Measurements from ENCODE around the gene EYS.
"Not testable (repeated sequence)": the region's sequence is repeated elsewhere in the genome, so short reads cannot be mapped to it uniquely, and the experiment has no call there.

The EYS gene

DNA sequence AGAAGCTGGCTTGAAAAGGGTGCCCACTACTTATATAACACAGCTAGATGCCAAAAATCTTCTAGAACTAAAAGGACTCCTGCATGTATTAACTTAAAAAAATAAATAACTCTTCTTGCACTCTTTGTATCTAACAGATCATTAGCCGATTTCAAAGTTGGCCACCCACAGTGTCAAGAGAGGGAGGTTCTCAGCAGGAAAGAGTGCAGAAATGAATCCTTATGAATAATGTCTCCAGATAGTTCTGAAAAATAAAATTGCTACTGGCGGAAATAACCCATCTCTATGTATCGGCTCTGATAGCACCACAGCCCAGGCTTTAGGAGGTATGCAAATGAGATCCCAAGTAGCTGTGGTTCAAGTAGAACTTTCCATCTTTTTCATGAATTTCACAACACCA, 1838.7 kb downstream of the EYS start:
- DNase-seq (ENCODE audit: low read depth in 2 of 3, low spot score in 2 of 3) = no peak

DNA sequence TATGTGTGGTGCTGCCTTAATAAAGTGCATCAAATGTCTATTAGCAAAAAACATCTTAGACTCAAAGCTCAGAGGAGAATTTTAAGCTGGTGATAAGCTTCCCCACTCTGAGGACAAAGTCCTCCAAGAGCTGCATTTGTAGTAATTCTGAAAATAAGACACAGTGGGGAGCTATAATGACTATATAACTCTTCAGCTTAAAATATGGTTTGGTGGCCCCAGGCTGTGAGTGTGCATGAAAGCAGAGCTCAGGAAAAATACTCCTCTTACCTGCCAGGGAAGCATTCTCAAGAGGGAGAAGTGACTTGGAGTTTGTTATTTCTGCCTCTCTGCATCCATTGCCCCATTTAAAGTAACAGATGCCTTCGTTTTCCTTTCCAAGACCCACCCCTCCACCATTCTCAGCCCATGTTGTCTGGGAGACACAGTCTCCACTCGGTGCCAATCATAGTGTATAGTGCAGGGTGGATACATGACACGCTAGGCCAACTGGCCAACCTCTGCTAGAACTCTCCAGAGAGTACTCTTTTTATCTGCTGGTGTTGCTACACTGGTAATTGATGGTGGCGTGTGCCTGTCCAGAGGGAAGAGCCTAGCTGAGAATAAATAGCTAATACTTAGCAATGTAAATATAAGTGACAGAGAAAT, 1842.2 kb downstream of the EYS start:
- no peak for DNase-seq (ENCODE audit: low read depth in 2 of 3, low spot score in 2 of 3)

DNA sequence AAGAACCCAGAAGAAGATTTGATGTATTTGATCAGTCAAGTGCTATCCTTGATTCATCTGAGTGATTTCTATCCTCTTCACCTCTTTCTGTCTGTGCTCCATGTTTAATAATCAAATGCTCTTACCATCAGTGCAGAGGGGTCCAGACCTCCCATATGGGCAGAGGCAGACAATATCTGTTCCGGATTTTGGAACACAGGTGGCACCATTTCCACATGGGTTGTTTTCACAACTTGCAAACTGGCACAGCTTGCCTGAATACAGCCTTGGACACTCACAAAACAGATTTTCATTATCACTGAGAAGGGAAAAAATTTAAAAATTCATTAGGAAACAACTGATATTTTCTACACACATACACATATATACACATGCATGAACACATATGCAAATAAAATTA, 1843.0 kb downstream of the EYS start:
- no peak for DNase-seq (ENCODE audit: low read depth in 2 of 3, low spot score in 2 of 3)

DNA sequence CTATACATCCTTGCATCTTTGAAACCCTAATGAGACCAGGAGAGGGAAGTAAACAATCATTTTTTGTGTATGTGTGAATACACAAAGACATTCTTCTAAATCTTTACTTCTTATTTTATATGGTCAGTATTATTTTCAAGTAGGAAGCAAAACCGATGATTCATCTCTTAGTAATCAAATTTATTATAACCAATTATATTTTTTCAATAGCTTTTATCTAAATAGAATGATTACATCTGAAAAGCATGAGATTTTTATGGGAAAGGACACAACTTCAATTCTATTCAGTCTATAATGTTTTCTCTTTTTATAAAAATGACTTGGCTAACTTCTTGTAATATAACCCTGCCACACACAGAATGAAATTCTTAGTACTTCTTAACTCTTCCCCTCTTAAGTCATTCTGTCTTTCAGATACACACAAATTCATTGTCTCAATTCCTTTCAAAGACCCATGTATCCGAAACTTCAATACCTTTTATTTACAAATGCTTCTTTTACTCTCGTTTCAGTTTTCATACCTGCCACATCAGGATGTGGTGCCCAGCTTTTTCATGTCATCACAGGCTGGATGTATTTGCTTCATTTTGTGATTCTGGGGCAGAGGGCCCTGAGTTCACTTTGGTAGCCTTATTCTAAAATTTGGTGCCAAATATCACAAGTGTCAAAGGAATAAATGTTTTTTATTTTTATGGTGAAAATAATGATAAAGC, 1844.4 kb downstream of the EYS start:
- no peak for DNase-seq (ENCODE audit: low read depth in 2 of 3, low spot score in 2 of 3)

DNA sequence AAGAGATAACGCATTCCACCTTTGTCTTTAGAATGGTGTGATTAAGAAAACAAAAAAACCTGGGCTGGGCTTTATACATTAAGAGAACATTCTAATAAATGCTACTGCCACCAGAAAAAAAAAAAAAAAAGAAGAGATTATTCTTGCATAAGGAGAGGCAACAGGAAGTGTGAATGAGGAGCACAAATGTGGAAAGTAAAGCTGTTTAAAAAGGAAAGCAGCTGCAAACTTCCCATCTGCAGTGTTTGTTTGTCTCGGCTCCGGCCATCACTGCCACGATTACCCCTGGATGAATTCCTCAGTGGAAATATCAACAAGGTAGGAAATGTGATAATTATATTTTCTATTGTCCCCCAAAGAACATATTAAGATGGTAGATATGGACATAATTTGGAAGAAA, 1847.5 kb downstream of the EYS start:
- DNase-seq (ENCODE audit: low read depth in 2 of 3, low spot score in 2 of 3) = no peak

DNA sequence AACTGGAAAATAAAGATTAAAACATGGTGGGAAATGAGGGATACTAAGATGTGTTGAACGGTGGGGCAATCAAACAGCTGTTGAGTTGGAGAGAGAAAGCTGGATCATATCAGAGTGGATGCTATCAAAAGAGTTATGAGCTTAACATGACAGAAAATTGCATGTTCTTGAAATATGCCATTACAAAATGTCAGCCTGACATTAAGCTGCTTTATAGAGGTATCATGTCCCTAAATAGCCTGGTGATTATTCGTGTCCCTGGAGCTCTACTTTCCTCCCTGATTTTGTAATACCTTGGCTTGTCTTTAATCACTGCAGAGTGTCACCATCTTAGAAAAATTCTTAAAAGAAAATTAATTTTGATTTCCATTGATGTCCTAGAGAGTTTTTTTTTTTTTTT, 1848.3 kb downstream of the EYS start:
- no peak for DNase-seq (ENCODE audit: low read depth in 2 of 3, low spot score in 2 of 3)

DNA sequence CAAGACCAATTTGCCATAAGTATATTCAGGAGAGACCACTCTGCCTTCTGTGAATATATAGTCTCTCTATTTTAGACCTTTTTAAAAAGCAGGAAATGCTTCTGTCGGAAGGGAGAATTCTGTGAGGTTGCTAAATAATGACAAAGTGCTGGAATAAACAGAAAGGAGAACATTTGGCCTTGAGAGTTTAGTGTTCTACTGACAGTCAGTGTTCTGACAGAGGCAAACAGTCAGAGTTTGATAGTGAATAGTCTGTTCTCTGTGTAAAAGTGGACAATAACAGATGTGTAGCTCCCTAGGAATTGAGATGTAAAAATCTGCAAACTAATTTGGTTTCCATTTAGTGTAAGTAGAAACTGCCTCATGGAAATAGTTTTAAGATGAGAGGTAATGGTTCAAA, 1850.8 kb downstream of the EYS start:
- DNase-seq (ENCODE audit: low read depth in 2 of 3, low spot score in 2 of 3) = no peak

DNA sequence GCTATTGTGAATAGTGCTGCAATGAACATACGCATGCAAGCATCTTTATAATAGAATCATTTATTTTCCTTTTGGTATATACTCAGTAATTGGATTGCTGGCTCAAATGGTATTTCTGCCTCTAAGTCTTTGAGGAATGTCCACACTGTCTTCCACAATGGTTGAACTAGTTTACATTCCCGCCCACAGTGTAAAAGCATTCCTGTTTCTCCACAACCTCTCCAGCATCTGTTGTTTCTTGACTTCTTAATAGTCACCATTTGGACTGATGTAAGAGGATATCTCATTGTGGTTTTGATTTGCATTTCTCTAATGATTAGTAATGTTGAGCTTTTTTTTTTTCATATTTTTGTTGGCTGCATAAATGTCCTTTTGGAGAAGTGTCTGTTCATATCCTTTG, 1862.7 kb downstream of the EYS start:
- no peak for DNase-seq (ENCODE audit: low read depth in 2 of 3, low spot score in 2 of 3)

DNA sequence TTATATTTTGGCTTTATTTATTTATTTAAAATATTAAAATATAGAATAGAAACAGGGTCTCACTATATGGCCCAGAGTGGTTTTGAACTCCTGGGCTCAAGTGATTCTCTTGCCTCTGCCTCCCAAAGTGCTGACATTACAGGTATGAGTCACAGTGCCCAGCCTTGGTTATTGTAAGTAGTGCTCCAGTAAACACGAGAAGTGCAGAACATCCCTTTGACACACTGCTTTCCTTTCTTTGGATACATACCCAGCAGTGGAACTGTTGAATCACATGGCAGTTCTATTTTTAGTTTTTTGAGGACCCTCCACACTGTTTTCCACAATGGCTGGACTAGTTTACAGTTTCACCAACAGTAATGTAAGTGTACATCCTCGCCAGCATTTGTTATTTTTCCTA, 1867.5 kb downstream of the EYS start:
- DNase-seq (ENCODE audit: low read depth in 2 of 3, low spot score in 2 of 3) = no peak

DNA sequence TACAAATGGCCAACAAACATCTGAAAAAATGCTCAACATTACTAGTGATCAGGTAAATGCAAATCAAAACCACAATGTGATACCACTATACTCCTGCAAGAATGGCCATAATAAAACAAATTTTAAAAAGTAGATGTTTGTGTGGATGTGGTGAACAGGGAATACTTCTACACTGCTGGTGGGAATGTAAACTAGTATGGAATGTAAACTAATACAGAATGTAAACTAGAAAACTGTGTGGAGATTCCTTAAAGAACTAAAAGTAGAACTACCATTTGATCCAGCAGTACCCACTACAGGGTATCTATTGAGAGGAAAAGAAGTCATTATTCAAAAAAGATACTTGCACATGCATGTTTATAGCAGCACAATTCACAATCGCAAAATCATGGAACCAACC, 1878.3 kb downstream of the EYS start:
- not testable (repeated sequence) for DNase-seq (ENCODE audit: low read depth in 2 of 3, low spot score in 2 of 3)

DNA sequence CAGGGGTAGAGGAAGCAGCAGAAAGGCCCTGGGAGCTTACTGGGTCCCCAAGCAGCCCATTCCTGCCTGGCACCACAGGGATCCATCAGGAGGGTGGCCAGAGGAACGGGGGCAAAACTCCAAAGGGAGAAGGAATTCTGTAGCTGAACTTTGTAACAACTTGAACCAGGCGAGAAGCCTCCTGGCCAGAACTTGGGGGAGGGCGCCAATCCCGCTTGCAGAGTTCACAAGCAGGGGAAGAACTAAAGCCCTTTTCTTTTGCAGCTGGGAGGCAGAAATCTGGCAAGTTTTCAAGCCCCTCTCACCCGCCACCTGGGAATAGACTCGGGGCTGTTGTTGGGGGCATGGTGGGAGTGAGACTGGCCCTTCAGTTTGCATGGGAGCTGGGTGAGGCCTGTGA, 1882.3 kb downstream of the EYS start:
- DNase-seq (ENCODE audit: low read depth in 2 of 3, low spot score in 2 of 3) = no peak

DNA sequence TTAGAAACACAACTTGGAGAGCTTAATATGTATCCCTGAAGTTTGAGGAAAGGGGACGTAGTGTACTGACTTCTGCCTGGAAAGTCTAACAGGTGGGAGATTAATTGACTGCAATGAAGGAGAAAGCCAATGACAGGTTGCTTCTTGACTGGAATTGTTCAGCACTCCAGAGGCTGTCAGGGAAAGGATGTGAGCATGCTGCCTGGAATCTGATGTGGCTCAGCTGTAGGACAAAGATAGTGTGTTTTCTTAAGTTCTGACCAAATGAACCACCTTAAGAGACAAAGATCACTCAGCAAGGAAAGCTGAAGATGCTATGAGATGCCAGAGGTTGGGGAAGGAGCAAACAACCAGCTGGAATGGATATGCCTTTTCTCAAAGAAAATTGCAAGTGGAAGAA, 1885.6 kb downstream of the EYS start:
- no peak for DNase-seq (ENCODE audit: low read depth in 2 of 3, low spot score in 2 of 3)

DNA sequence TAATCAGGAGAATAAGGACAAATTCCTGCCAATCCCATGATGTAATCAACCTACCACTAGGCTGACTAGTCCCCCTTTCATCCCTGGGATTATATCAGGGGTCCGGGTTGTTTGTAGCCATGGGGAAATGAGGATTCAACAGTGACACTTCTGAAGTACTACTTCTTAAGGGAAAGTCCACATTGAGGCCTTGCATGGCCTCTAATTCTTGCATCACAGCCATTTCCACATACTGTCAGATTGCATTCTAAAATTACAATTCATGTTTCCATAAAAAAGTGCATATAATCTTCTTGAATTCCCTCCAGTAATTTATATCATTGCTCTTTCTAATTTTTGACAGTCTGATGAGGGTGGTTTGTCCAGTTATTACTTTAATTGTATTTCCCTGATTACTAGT, 1887.2 kb downstream of the EYS start:
- DNase-seq (ENCODE audit: low read depth in 2 of 3, low spot score in 2 of 3) = no peak

DNA sequence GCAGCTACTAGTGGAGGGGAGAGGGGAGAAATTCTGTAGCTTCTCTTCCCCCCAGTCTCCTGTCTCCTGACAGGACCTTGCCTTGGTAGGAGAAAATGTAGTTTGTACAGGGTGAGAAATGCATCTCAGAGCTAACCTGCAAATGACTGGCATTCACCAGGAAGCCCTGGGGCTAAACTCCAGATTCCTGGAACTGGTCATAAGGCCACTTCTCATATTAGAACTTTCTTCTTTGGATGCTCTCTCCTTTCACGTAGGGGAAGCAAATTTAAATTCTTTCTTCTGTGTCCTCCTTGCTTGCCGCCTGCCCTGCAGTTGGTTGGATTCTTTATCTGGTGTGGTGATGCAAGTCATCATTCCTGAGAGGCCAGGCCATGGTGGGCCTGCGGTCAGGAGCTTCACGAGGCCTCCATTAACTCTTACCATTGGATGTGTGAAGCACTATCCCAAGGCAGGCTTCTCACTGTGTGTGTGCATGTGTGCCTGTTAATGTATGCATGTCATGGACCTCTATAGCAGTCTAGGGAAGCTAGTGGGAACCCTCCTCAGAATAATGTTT, 1889.5 kb downstream of the EYS start:
- no peak for DNase-seq (ENCODE audit: low read depth in 2 of 3, low spot score in 2 of 3)

DNA sequence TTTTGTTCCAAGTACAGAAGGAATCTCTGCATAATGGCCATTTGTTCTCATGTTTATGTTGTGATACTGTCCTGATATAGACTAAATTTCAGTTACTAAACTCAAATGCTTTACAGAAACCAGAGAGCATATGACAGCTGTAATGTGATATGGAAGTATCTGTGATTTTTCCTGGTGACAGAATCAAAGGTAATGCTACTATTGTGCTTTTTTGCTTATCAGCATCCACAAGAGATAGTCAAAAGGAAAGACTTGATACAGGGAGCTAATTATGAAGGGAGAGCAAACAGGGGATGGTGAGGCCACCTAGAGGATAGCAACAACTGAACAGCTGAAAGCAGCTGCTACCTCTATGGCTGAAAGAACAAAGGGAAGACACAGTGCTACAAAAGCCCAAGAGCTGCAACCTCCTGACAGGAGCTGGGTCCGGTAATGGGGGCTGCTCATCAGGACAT, 1890.0 kb downstream of the EYS start:
- DNase-seq (ENCODE audit: low read depth in 2 of 3, low spot score in 2 of 3) = no peak

DNA sequence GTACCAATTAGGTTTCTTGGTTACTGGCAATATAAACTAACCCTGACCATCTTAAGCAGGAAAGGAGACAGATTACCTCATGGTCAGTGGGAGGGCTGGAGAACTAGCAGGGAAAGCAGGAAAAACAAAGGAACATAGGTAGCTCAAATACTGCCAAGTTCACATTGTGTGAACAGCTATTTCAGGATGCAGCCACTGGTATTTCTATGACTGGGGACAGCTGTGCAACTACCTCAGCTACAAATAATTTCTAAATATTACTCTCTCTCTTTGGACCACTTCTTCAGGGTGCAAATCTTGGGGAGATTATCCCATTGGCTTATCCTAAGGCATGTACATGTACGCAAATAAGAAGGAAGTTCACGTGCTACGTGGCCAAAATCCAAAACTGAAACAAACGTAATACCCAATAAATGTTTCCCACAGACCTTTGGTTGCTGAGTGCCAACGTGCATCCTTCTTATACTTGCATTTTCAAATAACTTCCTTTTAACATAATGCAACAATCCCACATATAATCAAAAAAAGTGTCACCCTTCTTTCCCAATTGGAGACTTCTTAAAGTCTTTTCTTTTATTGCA, 1890.5 kb downstream of the EYS start:
- no peak for DNase-seq (ENCODE audit: low read depth in 2 of 3, low spot score in 2 of 3)

DNA sequence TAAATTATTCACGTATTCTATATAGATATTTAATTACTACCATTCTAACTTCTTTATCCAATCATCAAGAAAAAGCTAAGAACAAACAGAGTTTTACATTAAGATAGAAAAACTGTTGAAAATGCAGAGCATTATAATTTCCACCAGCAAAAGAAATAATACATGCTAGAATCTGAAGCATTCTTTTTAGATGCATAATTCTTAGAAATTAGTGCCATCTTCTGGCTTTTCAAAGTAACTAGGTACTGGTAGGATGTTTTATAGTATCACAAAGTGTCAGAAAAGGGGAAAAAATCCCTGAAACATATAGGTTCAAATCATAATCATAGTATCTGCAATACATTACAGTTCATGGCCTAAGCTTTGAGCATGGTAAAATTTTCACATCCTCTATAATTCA, 1892.6 kb downstream of the EYS start:
- no peak for DNase-seq (ENCODE audit: low read depth in 2 of 3, low spot score in 2 of 3)

DNA sequence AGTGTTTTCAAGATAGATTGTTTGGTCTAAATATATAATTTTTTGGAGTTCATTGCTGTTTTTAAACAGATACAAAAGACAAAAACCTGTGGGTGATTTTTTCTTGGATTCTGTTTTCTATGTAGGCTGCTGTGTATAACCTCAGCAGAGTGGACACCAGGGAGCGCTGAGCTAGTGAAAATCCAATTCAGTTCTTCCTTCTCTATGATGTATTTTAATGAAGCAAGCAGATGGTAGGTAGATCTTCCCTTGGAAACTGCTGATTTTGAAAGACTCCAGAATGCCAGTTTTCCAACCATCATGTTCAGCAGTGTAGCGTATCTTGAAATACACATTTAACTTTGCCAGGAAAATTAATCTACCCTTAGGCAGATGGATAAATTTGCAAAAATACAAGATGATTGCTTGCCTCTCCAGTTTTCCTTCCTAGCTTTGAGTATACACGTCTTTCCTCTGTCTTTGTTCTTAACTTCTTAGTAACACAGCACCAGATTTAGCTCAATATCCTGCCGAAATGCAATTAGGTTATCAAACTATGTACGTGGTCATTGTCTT, 1893.4 kb downstream of the EYS start:
- DNase-seq (ENCODE audit: low read depth in 2 of 3, low spot score in 2 of 3) = no peak

DNA sequence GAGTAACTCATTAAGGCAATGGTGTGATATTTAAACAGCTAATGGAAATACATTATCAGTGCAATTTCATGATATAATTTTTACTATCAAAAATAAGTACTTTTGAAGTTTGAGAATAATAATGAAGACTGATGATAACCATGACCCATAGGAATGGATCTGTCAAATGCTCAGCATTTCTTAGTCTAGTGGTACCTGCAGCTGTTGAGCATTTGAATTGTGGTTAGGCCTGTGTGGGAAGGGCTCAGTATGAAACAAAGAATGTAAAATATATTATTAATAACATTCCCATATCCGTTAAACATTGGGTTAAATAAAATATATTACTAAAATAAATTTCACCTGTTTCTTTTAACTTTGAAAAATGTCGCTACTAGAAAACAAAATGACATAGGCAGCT, 1898.5 kb downstream of the EYS start:
- no peak for DNase-seq (ENCODE audit: low read depth in 2 of 3, low spot score in 2 of 3)

DNA sequence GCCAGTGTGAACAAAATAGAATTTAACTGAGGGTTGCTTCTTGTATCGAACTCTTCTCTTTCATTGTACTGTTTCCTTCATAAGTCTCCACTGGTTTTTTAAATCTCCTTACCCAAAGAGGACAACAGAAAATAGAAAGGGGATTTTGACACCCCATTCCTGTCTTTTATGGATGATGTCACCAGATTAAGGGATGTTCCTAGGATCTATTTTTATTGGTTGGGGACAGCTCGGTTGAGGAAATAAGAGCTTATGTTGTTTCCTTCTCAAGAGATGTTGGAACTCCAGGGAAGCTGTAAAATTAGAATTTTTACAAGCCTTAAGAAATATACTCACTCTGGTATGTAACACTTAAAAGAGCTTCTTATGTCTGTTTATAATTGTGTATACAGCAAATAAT, 1900.0 kb downstream of the EYS start:
- no peak for DNase-seq (ENCODE audit: low read depth in 2 of 3, low spot score in 2 of 3)

DNA sequence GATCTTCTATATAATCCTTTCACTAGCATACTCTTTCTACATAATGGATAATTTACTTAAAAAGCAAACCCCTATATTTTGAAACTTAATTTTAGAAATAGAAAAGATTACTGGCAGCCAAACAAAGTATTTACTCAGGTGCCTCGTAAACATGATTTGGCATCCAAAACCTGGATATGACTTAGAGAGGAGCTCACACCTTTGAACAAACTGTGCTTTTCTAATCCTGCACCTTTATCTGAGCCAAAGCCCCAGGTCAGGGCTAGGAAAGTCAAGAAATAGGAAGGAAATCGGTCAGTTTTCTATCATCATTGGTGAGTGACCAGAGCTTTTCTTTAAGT, 1900.5 kb downstream of the EYS start:
- DNase-seq (ENCODE audit: low read depth in 2 of 3, low spot score in 2 of 3) = no peak

All from activated CD8-positive, alpha-beta memory T cell treated with anti-CD3 and anti-CD28 coated beads for 48 hours (primary cell).